GM21528 (cell line): Measurements from ENCODE around the gene LRIT1.
"Not testable (repeated sequence)": the region's sequence is repeated elsewhere in the genome, so short reads cannot be mapped to it uniquely, and the experiment has no call there.

Experiments used
- ATAC-seq: cut with Tn5 transposase; IDR thresholded peaks from one replicate; pipeline ENCODE4 v1.9.1; 2021; ENCODE audit warnings: mild to moderate bottlenecking, moderate library complexity; ENCODE audit not compliant: unreplicated experiment, low FRiP score

LRIT1 gene

GRCh38 chr10:84241185-84241790 lies at the start of gene LRIT1:
TSS of gene LRIT1 (minus strand) at chr10:84241546. CDS start at chr10:84241439, 107 bp downstream.
- no peak for ATAC-seq

GRCh38 chr10:84290235-84290634 lies 48.9 kb upstream of the LRIT1 start:
- no peak for ATAC-seq

- no peak for ATAC-seq
Measured at GRCh38 chr10:84289521-84290200, 48.3 kb upstream of the LRIT1 start.

- no peak for ATAC-seq
Measured at GRCh38 chr10:84288151-84288550, 46.8 kb upstream of the LRIT1 start.

GRCh38 chr10:84286695-84287094 lies 45.3 kb upstream of the LRIT1 start:
- no peak for ATAC-seq

- not testable (repeated sequence) for ATAC-seq
Measured at GRCh38 chr10:84279876-84280475, 38.6 kb upstream of the LRIT1 start.

- no peak for ATAC-seq
Measured at GRCh38 chr10:84270708-84271107, 29.4 kb upstream of the LRIT1 start.

- no peak for ATAC-seq
Measured at GRCh38 chr10:84269773-84270172, 28.4 kb upstream of the LRIT1 start.

GRCh38 chr10:84269162-84269561 lies 27.8 kb upstream of the LRIT1 start:
- ATAC-seq, result no peak

- ATAC-seq, result peak; percentile 53
Measured at GRCh38 chr10:84267503-84268126, 26.3 kb upstream of the LRIT1 start.

GRCh38 chr10:84265418-84265817 lies 24.1 kb upstream of the LRIT1 start:
- ATAC-seq, result no peak

GRCh38 chr10:84264611-84265141 lies 23.3 kb upstream of the LRIT1 start:
- ATAC-seq, result peak; percentile 92

GRCh38 chr10:84263716-84264115 lies 22.4 kb upstream of the LRIT1 start:
- ATAC-seq, result no peak

GRCh38 chr10:84262190-84262956 lies 21.0 kb upstream of the LRIT1 start:
- ATAC-seq, result no peak

- ATAC-seq, result no peak
Measured at GRCh38 chr10:84261236-84261915, 20.0 kb upstream of the LRIT1 start.

- no peak for ATAC-seq
Measured at GRCh38 chr10:84258034-84258695, 16.8 kb upstream of the LRIT1 start.

- ATAC-seq, result no peak
Measured at GRCh38 chr10:84257343-84258020, 16.1 kb upstream of the LRIT1 start.

GRCh38 chr10:84256510-84257342 lies 15.4 kb upstream of the LRIT1 start:
- no peak for ATAC-seq
